Stimulated activated naive CD4-positive, alpha-beta T cell treated with Interleukin-2 at 50 U/mL for 16 hours (primary cell): ENCODE data around the gene CLEC1A.

ENCODE experiments used
- DNase-seq: peaks from one replicate; lab custom pipeline; 2025; lab: John Stamatoyannopoulos, UW

The CLEC1A gene

GRCh38 chr12:10098791-10099190 is at the start of gene CLEC1A:
Gene CLEC1A, minus strand, starts transcription at chr12:10098985. Its CDS starts 63 bp downstream, at chr12:10098922.
- DNase-seq, result no peak

GRCh38 chr12:10147714-10148403 is 49.1 kb upstream of the CLEC1A start:
- no peak for DNase-seq

- DNase-seq, result no peak
Measured at GRCh38 chr12:10142976-10143589, 44.3 kb upstream of the CLEC1A start.

- DNase-seq, result no peak
Measured at GRCh38 chr12:10140001-10140400, 41.2 kb upstream of the CLEC1A start.

GRCh38 chr12:10136637-10137205 is 37.9 kb upstream of the CLEC1A start:
- DNase-seq, result no peak

GRCh38 chr12:10135126-10135525 is 36.3 kb upstream of the CLEC1A start:
- no peak for DNase-seq

- no peak for DNase-seq
Measured at GRCh38 chr12:10132850-10133370, 34.1 kb upstream of the CLEC1A start.

GRCh38 chr12:10131111-10131690 is 32.4 kb upstream of the CLEC1A start:
- DNase-seq, result no peak

- DNase-seq, result no peak
Measured at GRCh38 chr12:10130042-10130441, 31.3 kb upstream of the CLEC1A start, which contains the start of gene CLEC7A. Gene CLEC7A, minus strand, starts transcription at chr12:10130199. Its CDS starts 117 bp downstream, at chr12:10130082.

GRCh38 chr12:10128687-10129086 is 29.9 kb upstream of the CLEC1A start:
- no peak for DNase-seq

- DNase-seq, result no peak
Measured at GRCh38 chr12:10126413-10126812, 27.6 kb upstream of the CLEC1A start.

- no peak for DNase-seq
Measured at GRCh38 chr12:10122689-10123088, 23.9 kb upstream of the CLEC1A start.

GRCh38 chr12:10121278-10121677 is 22.5 kb upstream of the CLEC1A start:
- DNase-seq, result no peak

GRCh38 chr12:10119066-10119465 is 20.3 kb upstream of the CLEC1A start:
- DNase-seq, result no peak

GRCh38 chr12:10115890-10116289 is 17.1 kb upstream of the CLEC1A start:
- DNase-seq, result no peak

GRCh38 chr12:10115311-10115710 is 16.5 kb upstream of the CLEC1A start:
- no peak for DNase-seq

- no peak for DNase-seq
Measured at GRCh38 chr12:10113920-10114319, 15.1 kb upstream of the CLEC1A start.

- no peak for DNase-seq
Measured at GRCh38 chr12:10113075-10113474, 14.3 kb upstream of the CLEC1A start.

- DNase-seq, result no peak
Measured at GRCh38 chr12:10111451-10111850, 12.7 kb upstream of the CLEC1A start.

- DNase-seq, result no peak
Measured at GRCh38 chr12:10110256-10110844, 11.6 kb upstream of the CLEC1A start.

GRCh38 chr12:10102322-10102721 is 3.5 kb upstream of the CLEC1A start:
- no peak for DNase-seq

GRCh38 chr12:10101648-10102220 is 2.9 kb upstream of the CLEC1A start:
- no peak for DNase-seq
